ENCODE results near the gene ANKRD49.

- no peak for TF ChIP-seq CTCF (IDR thresholded peaks at IDR 0.05; ENCODE audit: low read length)
- TF ChIP-seq EZH2 (IDR thresholded peaks at IDR 0.05; ENCODE audit: borderline replicate concordance, low read length) = no peak
Measured at GRCh38 chr11:94459576-94459975, 34.2 kb upstream of the ANKRD49 start.

Measured in OCI-LY1 (cell line).